Measurements from ENCODE around the gene ANXA2. TPM values are rescaled to one million over a fixed set of nuclear protein-coding genes. Genes with fewer than 3 reads are reported as not detected.

The ANXA2 gene
- total RNA-seq, 1 donor from 2014 or later = 631 TPM

- Histone ChIP-seq H3K36me3 (ENCODE audit: control insufficient read depth in 3 of 3, insufficient read depth in 3 of 3, low read length in 3 of 3) (peaks cover 0 to 7% (median 0%) of the 10 kb centered on the region in 3 donors), H3K9ac (ENCODE audit: low read depth in 1 of 3, low read length in 3 of 3) (peak overlapping the region; percentile 51 to 82 (median 80)), H3K9me3 (ENCODE audit: control insufficient read depth in 3 of 3, low read length in 3 of 3) (no peaks in the 10 kb centered on the region), H3K27ac (ENCODE audit: low read depth, low read length) (peak overlapping the region; percentile 96), H3K4me3 (ENCODE audit: low read length in 3 of 3) (peak overlapping the region; percentile 45 to 69 (median 56)), H3K27me3 (ENCODE audit: control insufficient read depth in 3 of 3, insufficient read depth in 3 of 3, low read length in 3 of 3) (no peaks in the 10 kb centered on the region), H3K4me1 (ENCODE audit: control insufficient read depth in 3 of 3, insufficient read depth in 3 of 3, low read length in 3 of 3) (peaks cover 29 to 37% (median 37%) of the 10 kb centered on the region in 3 donors)
Measured at GRCh38 chr15:60399246-60399915, 1.6 kb upstream of the ANXA2 start.

- Histone ChIP-seq H3K27me3 (ENCODE audit: control insufficient read depth in 3 of 3, insufficient read depth in 3 of 3, low read length in 3 of 3) (no peaks in the 10 kb centered on the region), H3K4me3 (ENCODE audit: low read length in 3 of 3) (peak overlapping the region; percentile 75 to 96 (median 81)), H3K4me1 (ENCODE audit: control insufficient read depth in 3 of 3, insufficient read depth in 3 of 3, low read length in 3 of 3) (peaks cover 49 to 59% (median 58%) of the 10 kb centered on the region in 3 donors)
Measured at GRCh38 chr15:60396958-60397771, 621 bp downstream of the ANXA2 start.

GRCh38 chr15:60396560-60396957 is 1.2 kb downstream of the ANXA2 start:
- peak overlapping the region; percentile 96 for H3K27ac ChIP-seq (ENCODE audit: low read depth, low read length)
- H3K9me3 ChIP-seq (ENCODE audit: control insufficient read depth in 3 of 3, low read length in 3 of 3) = no peaks in the 10 kb centered on the region
- H3K36me3 ChIP-seq (ENCODE audit: control insufficient read depth in 3 of 3, insufficient read depth in 3 of 3, low read length in 3 of 3) = peaks cover 0 to 7% (median 0%) of the 10 kb centered on the region in 3 donors
- peak overlapping the region; percentile 75 to 96 (median 81) for H3K4me3 ChIP-seq (ENCODE audit: low read length in 3 of 3)
- peak overlapping the region; percentile 88 to 93 (median 89) for H3K9ac ChIP-seq (ENCODE audit: low read depth in 1 of 3, low read length in 3 of 3)
- peaks cover 54 to 65% (median 64%) of the 10 kb centered on the region in 3 donors for H3K4me1 ChIP-seq (ENCODE audit: control insufficient read depth in 3 of 3, insufficient read depth in 3 of 3, low read length in 3 of 3)
- H3K27me3 ChIP-seq (ENCODE audit: control insufficient read depth in 3 of 3, insufficient read depth in 3 of 3, low read length in 3 of 3) = no peaks in the 10 kb centered on the region

More at GRCh38 chr15:60396958-60397771, 621 bp downstream of the ANXA2 start:
- Histone ChIP-seq H3K36me3 (ENCODE audit: control insufficient read depth in 3 of 3, insufficient read depth in 3 of 3, low read length in 3 of 3) (peaks cover 0 to 7% (median 0%) of the 10 kb centered on the region in 3 donors), H3K9ac (ENCODE audit: low read depth in 1 of 3, low read length in 3 of 3) (peak overlapping the region; percentile 88 to 93 (median 89)), H3K27ac (ENCODE audit: low read depth, low read length) (peak overlapping the region; percentile 96), H3K9me3 (ENCODE audit: control insufficient read depth in 3 of 3, low read length in 3 of 3) (no peaks in the 10 kb centered on the region)

DNA sequence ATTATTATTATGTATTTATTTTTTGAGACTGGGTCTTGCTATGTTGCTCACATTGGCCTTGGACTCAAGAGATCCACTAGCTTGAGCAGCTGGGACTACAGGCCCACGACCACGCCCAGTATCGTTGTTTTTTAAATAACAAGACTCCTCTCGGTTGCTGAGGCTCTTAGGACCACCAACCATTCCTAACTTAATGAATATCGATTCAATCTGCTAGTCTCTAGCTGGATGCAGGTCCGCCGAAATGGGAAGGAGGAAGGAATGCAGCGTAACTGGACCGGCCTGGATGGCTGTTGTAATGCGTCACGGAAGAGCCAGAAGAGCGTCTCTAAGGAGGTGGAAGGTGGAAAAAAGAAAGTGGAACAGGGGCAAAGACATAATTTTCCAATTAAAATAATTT is 1.7 kb downstream of the ANXA2 start:
- H3K4me3 ChIP-seq (ENCODE audit: low read length in 3 of 3) = peak overlapping the region; percentile 75 to 96 (median 81)
- H3K36me3 ChIP-seq (ENCODE audit: control insufficient read depth in 3 of 3, insufficient read depth in 3 of 3, low read length in 3 of 3) = peaks cover 0 to 7% (median 0%) of the 10 kb centered on the region in 3 donors
- H3K27me3 ChIP-seq (ENCODE audit: control insufficient read depth in 3 of 3, insufficient read depth in 3 of 3, low read length in 3 of 3) = no peaks in the 10 kb centered on the region
- no peaks in the 10 kb centered on the region for H3K9me3 ChIP-seq (ENCODE audit: control insufficient read depth in 3 of 3, low read length in 3 of 3)
- peak overlapping the region; percentile 14 to 63 (median 40) for H3K9ac ChIP-seq (ENCODE audit: low read depth in 1 of 3, low read length in 3 of 3)
- H3K4me1 ChIP-seq (ENCODE audit: control insufficient read depth in 3 of 3, insufficient read depth in 3 of 3, low read length in 3 of 3) = peaks cover 59 to 69% (median 68%) of the 10 kb centered on the region in 3 donors
- H3K27ac ChIP-seq (ENCODE audit: low read depth, low read length) = peak overlapping the region; percentile 96

- no peaks in the 10 kb centered on the region for H3K9me3 ChIP-seq (ENCODE audit: control insufficient read depth in 3 of 3, low read length in 3 of 3)
- peaks cover 0 to 7% (median 0%) of the 10 kb centered on the region in 3 donors for H3K36me3 ChIP-seq (ENCODE audit: control insufficient read depth in 3 of 3, insufficient read depth in 3 of 3, low read length in 3 of 3)
- peak overlapping the region; percentile 96 for H3K27ac ChIP-seq (ENCODE audit: low read depth, low read length)
- peak overlapping the region; percentile 30 to 63 (median 40) for H3K9ac ChIP-seq (ENCODE audit: low read depth in 1 of 3, low read length in 3 of 3)
- H3K27me3 ChIP-seq (ENCODE audit: control insufficient read depth in 3 of 3, insufficient read depth in 3 of 3, low read length in 3 of 3) = no peaks in the 10 kb centered on the region
- peaks cover 63 to 76% (median 74%) of the 10 kb centered on the region in 3 donors for H3K4me1 ChIP-seq (ENCODE audit: control insufficient read depth in 3 of 3, insufficient read depth in 3 of 3, low read length in 3 of 3)
- H3K4me3 ChIP-seq (ENCODE audit: low read length in 3 of 3) = peak overlapping the region; percentile 75 to 96 (median 81)
Measured at GRCh38 chr15:60395276-60396011, 2.3 kb downstream of the ANXA2 start.

GRCh38 chr15:60394689-60395097 is 3.1 kb downstream of the ANXA2 start:
- Histone ChIP-seq H3K4me3 (ENCODE audit: low read length in 3 of 3) (peak overlapping the region in 2 of 3 donors; percentile 15 to 44), H3K27ac (ENCODE audit: low read depth, low read length) (peak overlapping the region; percentile 96), H3K4me1 (ENCODE audit: control insufficient read depth in 3 of 3, insufficient read depth in 3 of 3, low read length in 3 of 3) (peaks cover 69 to 82% (median 81%) of the 10 kb centered on the region in 3 donors)

GRCh38 chr15:60392986-60393790 is 4.6 kb downstream of the ANXA2 start:
- Histone ChIP-seq H3K36me3 (ENCODE audit: control insufficient read depth in 3 of 3, insufficient read depth in 3 of 3, low read length in 3 of 3) (peaks cover 0 to 7% (median 0%) of the 10 kb centered on the region in 3 donors), H3K4me3 (ENCODE audit: low read length in 3 of 3) (peak overlapping the region in 2 of 3 donors; percentile 41 to 64), H3K4me1 (ENCODE audit: control insufficient read depth in 3 of 3, insufficient read depth in 3 of 3, low read length in 3 of 3) (peaks cover 70 to 81% (median 80%) of the 10 kb centered on the region in 3 donors), H3K27me3 (ENCODE audit: control insufficient read depth in 3 of 3, insufficient read depth in 3 of 3, low read length in 3 of 3) (no peaks in the 10 kb centered on the region), H3K9ac (ENCODE audit: low read depth in 1 of 3, low read length in 3 of 3) (peak overlapping the region in 2 of 3 donors; percentile 63 to 67), H3K9me3 (ENCODE audit: control insufficient read depth in 3 of 3, low read length in 3 of 3) (no peaks in the 10 kb centered on the region), H3K27ac (ENCODE audit: low read depth, low read length) (peak overlapping the region; percentile 96)

More at GRCh38 chr15:60394689-60395097, 3.1 kb downstream of the ANXA2 start:
- Histone ChIP-seq H3K36me3 (ENCODE audit: control insufficient read depth in 3 of 3, insufficient read depth in 3 of 3, low read length in 3 of 3) (peaks cover 0 to 7% (median 0%) of the 10 kb centered on the region in 3 donors), H3K9me3 (ENCODE audit: control insufficient read depth in 3 of 3, low read length in 3 of 3) (no peaks in the 10 kb centered on the region), H3K9ac (ENCODE audit: low read depth in 1 of 3, low read length in 3 of 3) (peak overlapping the region; percentile 30 to 63 (median 52)), H3K27me3 (ENCODE audit: control insufficient read depth in 3 of 3, insufficient read depth in 3 of 3, low read length in 3 of 3) (no peaks in the 10 kb centered on the region)

GRCh38 chr15:60392601-60392985 is 5.2 kb downstream of the ANXA2 start:
- peak overlapping the region in 2 of 3 donors; percentile 33 to 41 for H3K4me3 ChIP-seq (ENCODE audit: low read length in 3 of 3)
- H3K4me1 ChIP-seq (ENCODE audit: control insufficient read depth in 3 of 3, insufficient read depth in 3 of 3, low read length in 3 of 3) = peaks cover 69 to 80% (median 80%) of the 10 kb centered on the region in 3 donors
- peaks cover 0 to 7% (median 0%) of the 10 kb centered on the region in 3 donors for H3K36me3 ChIP-seq (ENCODE audit: control insufficient read depth in 3 of 3, insufficient read depth in 3 of 3, low read length in 3 of 3)

More at GRCh38 chr15:60392601-60392985, 5.2 kb downstream of the ANXA2 start:
- Histone ChIP-seq H3K27me3 (ENCODE audit: control insufficient read depth in 3 of 3, insufficient read depth in 3 of 3, low read length in 3 of 3) (no peaks in the 10 kb centered on the region), H3K27ac (ENCODE audit: low read depth, low read length) (peak overlapping the region; percentile 96), H3K9me3 (ENCODE audit: control insufficient read depth in 3 of 3, low read length in 3 of 3) (no peaks in the 10 kb centered on the region), H3K9ac (ENCODE audit: low read depth in 1 of 3, low read length in 3 of 3) (peak overlapping the region in 1 of 3 donors; percentile 8)

All from skeletal muscle tissue (tissue), 4 donors.